NOMO-1 (cell line): Measurements from ENCODE around the gene PLB1.

ENCODE experiments used
- DNase-seq, 2 experiments: peaks; one replicate each; lab custom pipeline; 2025; ENCODE audit not compliant: unreplicated experiment in 2 of 2; lab: John Stamatoyannopoulos, UW

Gene PLB1

GRCh38 chr2:28499282-28499681, 3.4 kb downstream of the PLB1 start:
- DNase-seq = no peak

GRCh38 chr2:28505361-28505760, 9.5 kb downstream of the PLB1 start:
- DNase-seq = no peak

GRCh38 chr2:28506112-28506910, 10.5 kb downstream of the PLB1 start:
- DNase-seq = peak in 1 of 2 experiments; percentile 20

- no peak for DNase-seq
These were observed 12.2 kb downstream of the PLB1 start for GRCh38 chr2:28507796-28508764.

- no peak for DNase-seq
These were observed 13.5 kb downstream of the PLB1 start for GRCh38 chr2:28509361-28509760.

GRCh38 chr2:28510184-28510583, 14.3 kb downstream of the PLB1 start:
- no peak for DNase-seq

- no peak for DNase-seq
These were observed 16.2 kb downstream of the PLB1 start for GRCh38 chr2:28511871-28512606.

GRCh38 chr2:28512607-28512965, 16.7 kb downstream of the PLB1 start:
- no peak for DNase-seq

GRCh38 chr2:28513097-28513496, 17.2 kb downstream of the PLB1 start:
- DNase-seq = no peak

- DNase-seq = no peak
These were observed 19.4 kb downstream of the PLB1 start for GRCh38 chr2:28515176-28515751.

- no peak for DNase-seq
These were observed 20.6 kb downstream of the PLB1 start for GRCh38 chr2:28516430-28516829.

- no peak for DNase-seq
These were observed 21.1 kb downstream of the PLB1 start for GRCh38 chr2:28516950-28517349.

- no peak for DNase-seq
These were observed 25.8 kb downstream of the PLB1 start for GRCh38 chr2:28521663-28522062.

GRCh38 chr2:28522481-28522880, 26.6 kb downstream of the PLB1 start:
- DNase-seq = no peak

- DNase-seq = no peak
These were observed 28.0 kb downstream of the PLB1 start for GRCh38 chr2:28523902-28524301.

GRCh38 chr2:28525481-28525880, 29.6 kb downstream of the PLB1 start:
- no peak for DNase-seq

- DNase-seq = no peak
These were observed 30.8 kb downstream of the PLB1 start for GRCh38 chr2:28526527-28527132.

- no peak for DNase-seq
These were observed 31.3 kb downstream of the PLB1 start for GRCh38 chr2:28527196-28527595.

GRCh38 chr2:28528206-28528605, 32.3 kb downstream of the PLB1 start:
- no peak for DNase-seq

- DNase-seq = no peak
These were observed 34.9 kb downstream of the PLB1 start for GRCh38 chr2:28530782-28531181.
